HEK293 (cell line): ENCODE data around the gene CTLA4.

Experiments
- CTCF ChIA-PET: fragments of 350-600 bp; formaldehyde crosslinking; extraction: SDS; loops from one replicate; lab custom pipeline; 2021; ENCODE audit warnings: antibody characterized with exemption; lab: Yijun Ruan, JAX
- POLR2A ChIA-PET: fragments of 300-600 bp; formaldehyde crosslinking; extraction: SDS; loops from one replicate; lab custom pipeline; 2020; ENCODE audit warnings: antibody characterized with exemption, inconsistent platforms; lab: Yijun Ruan, JAX
- H3K27ac ChIP-seq: fragments of 200-500 bp; sonication (Bioruptor generic); 2 replicates; pipeline ENCODE4 v1.5.1; 2014; ENCODE audit warnings: low read depth, low read length, control low read depth, inconsistent platforms; ENCODE audit errors: extremely low read depth
- H3K36me3 ChIP-seq, 2 experiments: fragments of 200-500 bp in 1 of 2; sonication (Bioruptor generic) in 1 of 2; 1 replicate in 1 of 2; 2 replicates in 1 of 2; pipeline ENCODE4 v1.5.1; 2014 to 2017; ENCODE audit warnings: inconsistent platforms in 2 of 2, low read length in 2 of 2; ENCODE audit not compliant: control insufficient read depth in 2 of 2, insufficient read depth in 1 of 2
- H3K4me1 ChIP-seq: fragments of 200-500 bp; sonication (Bioruptor generic); 2 replicates; pipeline ENCODE4 v1.5.1; 2014; ENCODE audit warnings: mild to moderate bottlenecking, low read length, inconsistent platforms; ENCODE audit not compliant: control insufficient read depth, insufficient read depth
- H3K4me3 ChIP-seq: 2 replicates; pipeline ENCODE4 v1.5.1; 2011; ENCODE audit warnings: low read depth, mild to moderate bottlenecking, control low read depth, low read length, moderate library complexity
- H3K9me3 ChIP-seq: fragments of 200-500 bp; sonication (Bioruptor generic); 2 replicates; pipeline ENCODE4 v1.5.1; 2014; ENCODE audit warnings: low read depth, low read length, inconsistent platforms; ENCODE audit not compliant: control insufficient read depth, insufficient read depth
- PRDM1 ChIP-seq: fragments of 450-650 bp; formaldehyde crosslinking; IDR thresholded peaks from 2 replicates; pipeline ENCODE4; 2016; ENCODE audit warnings: missing biosample characterization, missing genetic modification characterization
- PRDM4 ChIP-seq: fragments of 450-650 bp; formaldehyde crosslinking; IDR thresholded peaks from 2 replicates; pipeline ENCODE4 v1.5.1; 2017; ENCODE audit warnings: missing biosample characterization, missing genetic modification characterization
- SCRT2 ChIP-seq: fragments of 450-650 bp; formaldehyde crosslinking; IDR thresholded peaks from 2 replicates; pipeline ENCODE4 v1.5.1; 2016; ENCODE audit warnings: missing biosample characterization, missing genetic modification characterization
- TRIM28 ChIP-seq: IDR thresholded peaks from 2 replicates; pipeline ENCODE4 v1.6.1; 2011; ENCODE audit warnings: low read length, control low read depth, borderline replicate concordance
- YY2 ChIP-seq: fragments of 450-650 bp; formaldehyde crosslinking; IDR thresholded peaks from 2 replicates; pipeline ENCODE4 v1.5.1; 2016; ENCODE audit warnings: missing biosample characterization, missing genetic modification characterization
- ZNF133 ChIP-seq: fragments of 450-650 bp; formaldehyde crosslinking; IDR thresholded peaks from 2 replicates; pipeline ENCODE4 v1.5.1; 2016; ENCODE audit warnings: missing biosample characterization, missing genetic modification characterization
- ZNF148 ChIP-seq: fragments of 450-650 bp; formaldehyde crosslinking; IDR thresholded peaks from 2 replicates; pipeline ENCODE4 v1.5.0; 2017; ENCODE audit warnings: missing biosample characterization, missing genetic modification characterization, borderline replicate concordance
- ZNF221 ChIP-seq: fragments of 450-650 bp; formaldehyde crosslinking; IDR thresholded peaks from 2 replicates; pipeline ENCODE4 v1.5.1; 2017; ENCODE audit warnings: missing biosample characterization, missing genetic modification characterization, borderline replicate concordance
- ZNF335 ChIP-seq: fragments of 450-650 bp; formaldehyde crosslinking; conservative IDR thresholded peaks from 2 replicates; pipeline ENCODE4 v1.5.1; 2016; ENCODE audit warnings: missing biosample characterization, missing genetic modification characterization
- ZNF600 ChIP-seq: fragments of 450-650 bp; formaldehyde crosslinking; IDR thresholded peaks from 2 replicates; pipeline ENCODE4 v1.5.1; 2016; ENCODE audit warnings: missing biosample characterization, missing genetic modification characterization
- ZNF654 ChIP-seq: fragments of 450-650 bp; formaldehyde crosslinking; IDR thresholded peaks from 2 replicates; pipeline ENCODE4 v1.5.1; 2016; ENCODE audit warnings: low read depth, missing biosample characterization, missing genetic modification characterization
- ZNF658 ChIP-seq: fragments of 450-650 bp; formaldehyde crosslinking; IDR thresholded peaks from 2 replicates; pipeline ENCODE4; 2016; ENCODE audit warnings: missing biosample characterization, missing genetic modification characterization
- ZNF76 ChIP-seq: fragments of 450-650 bp; formaldehyde crosslinking; IDR thresholded peaks from 2 replicates; pipeline ENCODE4; 2016; ENCODE audit warnings: low read depth, missing biosample characterization, missing genetic modification characterization, borderline replicate concordance
- ZNF843 ChIP-seq: fragments of 450-650 bp; formaldehyde crosslinking; IDR thresholded peaks from 2 replicates; pipeline ENCODE4 v1.5.1; 2016; ENCODE audit warnings: missing biosample characterization, missing genetic modification characterization
- ZSCAN4 ChIP-seq: fragments of 450-650 bp; formaldehyde crosslinking; IDR thresholded peaks from 2 replicates; pipeline ENCODE4 v1.5.1; 2017; ENCODE audit warnings: missing biosample characterization, missing genetic modification characterization
- TF ChIP-seq, protein P1 (sequence below): sonication (generic); formaldehyde crosslinking; IDR thresholded peaks from 2 replicates; pipeline ENCODE4 v1.8.1; 2022; ENCODE audit warnings: mild to moderate bottlenecking, moderate library complexity, missing genetic modification reagents
- TF ChIP-seq, protein P2 (sequence below): fragments of 450-650 bp; formaldehyde crosslinking; IDR thresholded peaks from 2 replicates; pipeline ENCODE4 v1.5.1; 2017; ENCODE audit warnings: missing biosample characterization, missing genetic modification characterization

CTLA4 gene

GRCh38 chr2:203908066-203908796, 40.7 kb downstream of the CTLA4 start:
- CTCF ChIA-PET, result interaction anchor here (1.6 kb wide), 1 partner anchor 92 kb away, joined by 13 read pairs; no protein-coding TSS in a partner anchor
- Histone ChIP-seq H3K9me3 (no peaks in the 10 kb centered on the region), H3K4me1 (no peaks in the 10 kb centered on the region), H3K27ac (no peak overlapping the region), H3K36me3 (no peaks in the 10 kb centered on the region), H3K4me3 (no peak overlapping the region)
- POLR2A ChIA-PET, result no interaction called here
- TF ChIP-seq ZNF148 (tag by site-specific recombination), result no peak
- TF ChIP-seq, all 188 proteins: peak for 0

GRCh38 chr2:203908797-203909185, 41.2 kb downstream of the CTLA4 start:
- ChIA-PET CTCF (interaction anchor here (0.7 to 2.0 kb wide), 6 partner anchors 8 to 684 kb away, joined by 3 to 13 read pairs (median 4); no protein-coding TSS in a partner anchor), POLR2A (no interaction called here)
- H3K9me3 ChIP-seq, result no peaks in the 10 kb centered on the region
- H3K4me3 ChIP-seq, result no peak overlapping the region
- no peak for TF ChIP-seq ZNF654
- TF ChIP-seq ZNF335, result no peak
- no peak for TF ChIP-seq SCRT2 (tag by site-specific recombination)
- TF ChIP-seq ZNF658 (tag by site-specific recombination), result no peak
- TF ChIP-seq TRIM28, result no peak
- no peak for TF ChIP-seq ZNF843 (tag by site-specific recombination)
- TF ChIP-seq YY2 (tag by site-specific recombination), result no peak
- TF ChIP-seq ZNF76 (tag by site-specific recombination), result no peak
- TF ChIP-seq, protein P1, sequence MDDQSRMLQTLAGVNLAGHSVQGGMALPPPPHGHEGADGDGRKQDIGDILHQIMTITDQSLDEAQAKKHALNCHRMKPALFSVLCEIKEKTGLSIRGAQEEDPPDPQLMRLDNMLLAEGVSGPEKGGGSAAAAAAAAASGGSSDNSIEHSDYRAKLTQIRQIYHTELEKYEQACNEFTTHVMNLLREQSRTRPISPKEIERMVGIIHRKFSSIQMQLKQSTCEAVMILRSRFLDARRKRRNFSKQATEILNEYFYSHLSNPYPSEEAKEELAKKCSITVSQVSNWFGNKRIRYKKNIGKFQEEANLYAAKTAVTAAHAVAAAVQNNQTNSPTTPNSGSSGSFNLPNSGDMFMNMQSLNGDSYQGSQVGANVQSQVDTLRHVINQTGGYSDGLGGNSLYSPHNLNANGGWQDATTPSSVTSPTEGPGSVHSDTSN (CRISPR knock-in tag), result no peak
- TF ChIP-seq PRDM4 (tag by site-specific recombination), result no peak
- H3K36me3 ChIP-seq, result no peaks in the 10 kb centered on the region
- H3K27ac ChIP-seq, result no peak overlapping the region
- no peaks in the 10 kb centered on the region for H3K4me1 ChIP-seq

DNA sequence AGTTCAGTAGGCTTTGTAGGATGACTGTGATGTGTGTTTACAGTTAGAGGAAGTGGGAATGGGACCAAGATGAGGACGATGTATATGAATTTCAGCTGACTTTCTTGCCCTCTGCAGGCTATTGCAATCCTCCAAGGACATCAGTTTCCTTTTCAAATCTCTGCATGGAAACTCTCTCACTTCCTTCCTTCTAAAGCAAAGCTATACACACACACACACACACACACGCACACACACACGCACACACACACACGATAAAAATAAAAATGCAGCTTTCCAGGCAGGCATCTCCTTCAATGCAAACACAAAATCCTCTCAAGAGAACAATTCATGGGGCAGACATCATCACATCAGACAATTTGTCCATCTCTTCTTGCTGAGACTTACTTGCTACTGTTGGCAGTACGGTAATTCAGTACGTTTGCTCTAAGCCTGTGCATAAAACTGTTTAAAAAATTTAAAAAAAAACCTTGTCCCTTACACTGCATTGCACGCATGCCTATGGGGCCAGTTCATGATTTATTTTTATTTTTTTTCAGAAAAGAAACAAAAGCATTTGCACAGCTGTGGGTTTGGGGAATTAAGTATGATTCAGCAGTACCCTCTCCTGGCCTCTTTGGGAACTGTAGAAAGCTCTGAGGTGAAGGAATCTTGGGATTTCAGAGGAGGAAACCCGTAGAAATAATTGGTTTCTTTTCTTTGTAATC, 41.8 kb downstream of the CTLA4 start:
- POLR2A ChIA-PET, result no interaction called here
- no peaks in the 10 kb centered on the region for H3K36me3 ChIP-seq
- CTCF ChIA-PET, result interaction anchor here (0.5 to 2.0 kb wide), 11 partner anchors 8 to 684 kb away, joined by 3 to 13 read pairs (median 4); no protein-coding TSS in a partner anchor
- TF ChIP-seq ZSCAN4 (peak; percentile 33; the same call in 1 of the 2 replicates), ZNF221 (no peak), ZNF600 (no peak), ZNF133 (tag by site-specific recombination) (no peak), PRDM1 (no peak), ZNF654 (peak; percentile 68)
- TF ChIP-seq, protein P1 (CRISPR knock-in tag), result no peak
- TF ChIP-seq, protein P2, sequence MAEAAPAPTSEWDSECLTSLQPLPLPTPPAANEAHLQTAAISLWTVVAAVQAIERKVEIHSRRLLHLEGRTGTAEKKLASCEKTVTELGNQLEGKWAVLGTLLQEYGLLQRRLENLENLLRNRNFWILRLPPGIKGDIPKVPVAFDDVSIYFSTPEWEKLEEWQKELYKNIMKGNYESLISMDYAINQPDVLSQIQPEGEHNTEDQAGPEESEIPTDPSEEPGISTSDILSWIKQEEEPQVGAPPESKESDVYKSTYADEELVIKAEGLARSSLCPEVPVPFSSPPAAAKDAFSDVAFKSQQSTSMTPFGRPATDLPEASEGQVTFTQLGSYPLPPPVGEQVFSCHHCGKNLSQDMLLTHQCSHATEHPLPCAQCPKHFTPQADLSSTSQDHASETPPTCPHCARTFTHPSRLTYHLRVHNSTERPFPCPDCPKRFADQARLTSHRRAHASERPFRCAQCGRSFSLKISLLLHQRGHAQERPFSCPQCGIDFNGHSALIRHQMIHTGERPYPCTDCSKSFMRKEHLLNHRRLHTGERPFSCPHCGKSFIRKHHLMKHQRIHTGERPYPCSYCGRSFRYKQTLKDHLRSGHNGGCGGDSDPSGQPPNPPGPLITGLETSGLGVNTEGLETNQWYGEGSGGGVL (tag by site-specific recombination), result no peak
- TF ChIP-seq, all 188 proteins: peak for 2
- no peaks in the 10 kb centered on the region for H3K4me1 ChIP-seq
- no peak overlapping the region for H3K4me3 ChIP-seq
- no peak overlapping the region for H3K27ac ChIP-seq
- no peaks in the 10 kb centered on the region for H3K9me3 ChIP-seq
